ENCODE results near the gene CELSR1. TPM values are rescaled to one million over a fixed set of nuclear protein-coding genes. Genes with fewer than 3 reads are reported as not detected.
A peak's percentile ranks its signal among the peaks of the same experiment; 100 is the strongest.

CELSR1 gene
- total RNA-seq, 4 donors from 2014 or later = 18.4 to 56.0 (median 31.0) TPM

GRCh38 chr22:46419754-46420571, 117.5 kb downstream of the CELSR1 start:
- intact Hi-C loops (cut with DNase I) = no loop called here
- Histone ChIP-seq H3K27ac (no peak overlapping the region), H3K27me3 (no peaks in the 10 kb centered on the region), H3K4me3 (replicated peaks in 1 of 3) (no peak overlapping the region), H3K36me3 (no peaks in the 10 kb centered on the region), H3K4me1 (peaks cover 32 to 45% of the 10 kb centered on the region in 2 donors), H3K9me3 (no peaks in the 10 kb centered on the region)
- TF ChIP-seq CTCF (IDR thresholded peaks at IDR 0.05) = no peak
- no peak for TF ChIP-seq POLR2A (IDR thresholded peaks at IDR 0.05)
- no peak for DNase-seq
- WGBS, 2 donors = 95 to 97% methylated on average over 27 of the region's 27 CpGs

GRCh38 chr22:46418827-46419226, 118.6 kb downstream of the CELSR1 start:
- Histone ChIP-seq H3K4me1 (peaks cover 32 to 40% of the 10 kb centered on the region in 2 donors), H3K4me3 (replicated peaks in 1 of 3) (no peak overlapping the region), H3K36me3 (no peaks in the 10 kb centered on the region), H3K27me3 (no peaks in the 10 kb centered on the region), H3K9me3 (no peaks in the 10 kb centered on the region), H3K27ac (peak overlapping the region in 1 of 3 donors; percentile 86)
- intact Hi-C loops (cut with DNase I) = no loop called here
- DNase-seq = no peak
- TF ChIP-seq CTCF (IDR thresholded peaks at IDR 0.05) (no peak), POLR2A (IDR thresholded peaks at IDR 0.05) (no peak)
- WGBS, 2 donors = 49 to 56% methylated on average over 8 to 9 of the region's 11 CpGs

GRCh38 chr22:46417769-46418168, 119.7 kb downstream of the CELSR1 start:
- H3K27ac ChIP-seq = peak overlapping the region; percentile 74 to 90 (median 86)
- no peak overlapping the region for H3K4me3 ChIP-seq (replicated peaks in 1 of 3)
- DNase-seq = peak in 1 of 2 donors; percentile 24
- intact Hi-C loops (cut with DNase I) = no loop called here
- H3K9me3 ChIP-seq = no peaks in the 10 kb centered on the region
- H3K36me3 ChIP-seq = no peaks in the 10 kb centered on the region
- WGBS, 2 donors = 60 to 62% methylated on average over 6 to 7 of the region's 7 CpGs
- TF ChIP-seq POLR2A (IDR thresholded peaks at IDR 0.05) (no peak), CTCF (IDR thresholded peaks at IDR 0.05) (no peak)
- H3K4me1 ChIP-seq = peaks cover 26 to 33% of the 10 kb centered on the region in 2 donors
- H3K27me3 ChIP-seq = no peaks in the 10 kb centered on the region

GRCh38 chr22:46416891-46417580, 120.4 kb downstream of the CELSR1 start:
- Histone ChIP-seq H3K27me3 (no peaks in the 10 kb centered on the region), H3K9me3 (no peaks in the 10 kb centered on the region), H3K27ac (peak overlapping the region; percentile 74 to 90 (median 86)), H3K4me1 (peaks cover 22 to 26% of the 10 kb centered on the region in 2 donors), H3K4me3 (replicated peaks in 1 of 3) (no peak overlapping the region), H3K36me3 (no peaks in the 10 kb centered on the region)
- intact Hi-C loops (cut with DNase I) = no loop called here
- WGBS, 2 donors = 36 to 50% methylated on average over 15 to 23 of the region's 24 CpGs
- TF ChIP-seq POLR2A (IDR thresholded peaks at IDR 0.05) (no peak), CTCF (IDR thresholded peaks at IDR 0.05) (no peak)
- peak; percentile 50 to 81 for DNase-seq

- DNase-seq = peak; percentile 50 to 87
- Histone ChIP-seq H3K27me3 (no peaks in the 10 kb centered on the region), H3K27ac (peak overlapping the region; percentile 65 to 86 (median 74)), H3K9me3 (no peaks in the 10 kb centered on the region), H3K36me3 (no peaks in the 10 kb centered on the region), H3K4me1 (peaks cover 22 to 25% of the 10 kb centered on the region in 2 donors), H3K4me3 (replicated peaks in 1 of 3) (no peak overlapping the region)
- TF ChIP-seq POLR2A (IDR thresholded peaks at IDR 0.05) = no peak
- TF ChIP-seq CTCF (IDR thresholded peaks at IDR 0.05) = no peak
- 40 to 70% methylated on average over 10 to 12 of the region's 14 CpGs for WGBS, 2 donors
- intact Hi-C loops (cut with DNase I) = no loop called here
These were observed 120.9 kb downstream of the CELSR1 start for GRCh38 chr22:46416520-46416871.

Measured in thyroid gland (tissue), 4 donors.